ENCODE data around the gene UBE2R2.
"Not testable (repeated sequence)": the region's sequence is repeated elsewhere in the genome, so short reads cannot be mapped to it uniquely, and the experiment has no call there.

UBE2R2 gene

DNA sequence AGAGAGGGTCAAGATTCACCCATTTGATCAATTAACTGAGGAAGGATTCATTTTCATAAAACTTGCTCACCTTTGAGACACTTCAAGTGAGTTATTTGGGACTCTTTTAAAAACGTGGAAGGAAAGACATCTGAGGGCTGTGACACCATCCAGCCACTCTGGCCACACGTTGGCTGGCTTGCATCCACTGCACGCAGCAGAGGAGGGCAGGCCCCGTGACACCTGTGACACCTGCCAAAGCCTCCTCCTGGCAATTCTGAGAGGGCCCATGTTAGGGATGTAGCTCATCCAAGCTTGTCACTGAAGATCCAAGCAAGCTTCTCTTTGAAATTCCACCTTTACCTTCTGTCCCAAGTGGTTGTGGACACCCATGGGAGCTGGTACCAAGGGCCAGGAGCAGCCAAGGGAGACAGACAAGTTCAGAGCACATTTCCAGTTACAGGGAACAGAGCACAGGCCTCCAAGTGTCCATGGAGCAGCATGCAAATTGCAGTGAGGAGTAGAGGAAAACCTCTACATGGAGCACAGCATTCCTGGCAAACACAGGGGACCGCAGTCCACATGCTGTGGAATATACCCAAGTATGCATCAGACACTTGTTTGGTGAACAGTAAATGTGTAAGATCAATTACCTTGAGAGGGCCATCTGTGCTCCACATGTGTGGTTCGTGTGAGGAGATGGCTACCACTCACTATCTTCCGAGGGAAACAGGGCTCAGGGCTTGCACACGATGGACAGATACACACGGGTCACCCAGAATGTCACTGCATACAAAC, 16.8 kb upstream of the UBE2R2 start:
- no peak for DNase-seq

DNA sequence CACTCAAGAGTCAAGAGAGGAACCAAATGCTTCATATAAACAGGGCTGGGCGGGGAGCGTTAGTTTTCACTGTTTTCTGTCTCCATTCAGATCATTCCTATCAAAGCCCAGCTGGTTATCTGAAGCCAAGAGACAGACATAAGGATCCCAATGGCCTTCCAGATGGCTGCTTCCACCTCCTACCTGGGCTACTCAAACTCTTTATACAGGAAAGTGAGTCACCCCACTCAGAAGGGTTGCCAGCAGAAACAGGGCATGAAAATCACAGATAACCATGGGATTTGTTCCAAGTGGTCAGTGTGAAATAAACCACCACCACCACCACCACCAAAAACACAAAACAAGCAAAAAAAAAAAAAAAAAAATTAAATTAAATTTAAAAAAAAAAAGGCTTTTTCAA, 16.1 kb upstream of the UBE2R2 start:
- no peak for DNase-seq

DNA sequence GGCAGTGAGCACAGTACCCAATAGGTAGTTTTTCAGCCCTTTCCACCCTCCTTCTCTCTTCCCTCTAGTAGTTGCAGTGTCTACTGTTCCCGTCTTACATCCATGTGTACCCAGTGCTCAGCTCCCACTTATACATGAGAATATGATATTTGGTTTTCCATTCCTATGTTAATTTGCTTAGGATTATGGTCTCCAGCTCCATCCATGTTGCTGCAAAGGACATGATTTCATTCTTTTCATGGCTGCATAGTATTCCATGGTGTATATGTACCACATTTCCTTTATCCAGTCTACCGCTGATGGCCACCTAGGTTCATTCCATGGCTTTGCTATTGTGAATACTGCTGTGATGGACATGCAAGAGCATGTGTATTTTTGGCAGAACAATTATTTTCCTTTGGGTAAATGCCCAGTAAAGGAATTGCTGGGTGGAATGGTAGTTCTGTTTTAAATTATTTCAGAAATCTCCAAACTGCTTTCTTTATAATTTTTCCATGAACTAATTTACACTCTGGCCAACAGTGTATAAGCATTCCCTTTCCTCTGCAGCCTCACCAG, 14.9 kb upstream of the UBE2R2 start:
- not testable (repeated sequence) for DNase-seq

- not testable (repeated sequence) for DNase-seq
Measured at GRCh38 chr9:33804196-33804595, 12.8 kb upstream of the UBE2R2 start.

DNA sequence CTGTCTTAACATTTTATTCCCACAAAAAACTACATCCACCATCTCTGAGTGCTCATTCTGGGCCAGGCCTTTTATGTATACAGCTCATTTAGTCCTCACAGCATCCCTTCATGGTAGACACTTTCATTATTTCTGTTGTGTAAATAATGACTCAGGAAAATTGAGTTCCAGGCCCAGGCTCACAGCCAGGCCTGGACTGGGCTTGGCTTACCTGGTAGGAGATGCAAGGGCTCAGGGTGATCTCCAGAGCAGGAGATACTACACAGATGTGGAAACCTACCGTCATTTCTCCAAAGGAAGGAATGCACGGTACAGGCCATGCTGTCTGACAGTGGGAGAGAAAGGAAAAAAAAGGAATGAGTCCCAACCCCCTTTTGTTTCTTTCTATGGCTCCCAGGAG, 9.8 kb upstream of the UBE2R2 start:
- not testable (repeated sequence) for DNase-seq

- not testable (repeated sequence) for DNase-seq
Measured at GRCh38 chr9:33808979-33809322, 8.0 kb upstream of the UBE2R2 start.

GRCh38 chr9:33809506-33809905, 7.5 kb upstream of the UBE2R2 start:
- no peak for DNase-seq

- DNase-seq: peak; percentile 82
Measured at GRCh38 chr9:33813712-33814641, 3.0 kb upstream of the UBE2R2 start.

GRCh38 chr9:33815781-33816180, 1.2 kb upstream of the UBE2R2 start:
- no peak for DNase-seq

DNA sequence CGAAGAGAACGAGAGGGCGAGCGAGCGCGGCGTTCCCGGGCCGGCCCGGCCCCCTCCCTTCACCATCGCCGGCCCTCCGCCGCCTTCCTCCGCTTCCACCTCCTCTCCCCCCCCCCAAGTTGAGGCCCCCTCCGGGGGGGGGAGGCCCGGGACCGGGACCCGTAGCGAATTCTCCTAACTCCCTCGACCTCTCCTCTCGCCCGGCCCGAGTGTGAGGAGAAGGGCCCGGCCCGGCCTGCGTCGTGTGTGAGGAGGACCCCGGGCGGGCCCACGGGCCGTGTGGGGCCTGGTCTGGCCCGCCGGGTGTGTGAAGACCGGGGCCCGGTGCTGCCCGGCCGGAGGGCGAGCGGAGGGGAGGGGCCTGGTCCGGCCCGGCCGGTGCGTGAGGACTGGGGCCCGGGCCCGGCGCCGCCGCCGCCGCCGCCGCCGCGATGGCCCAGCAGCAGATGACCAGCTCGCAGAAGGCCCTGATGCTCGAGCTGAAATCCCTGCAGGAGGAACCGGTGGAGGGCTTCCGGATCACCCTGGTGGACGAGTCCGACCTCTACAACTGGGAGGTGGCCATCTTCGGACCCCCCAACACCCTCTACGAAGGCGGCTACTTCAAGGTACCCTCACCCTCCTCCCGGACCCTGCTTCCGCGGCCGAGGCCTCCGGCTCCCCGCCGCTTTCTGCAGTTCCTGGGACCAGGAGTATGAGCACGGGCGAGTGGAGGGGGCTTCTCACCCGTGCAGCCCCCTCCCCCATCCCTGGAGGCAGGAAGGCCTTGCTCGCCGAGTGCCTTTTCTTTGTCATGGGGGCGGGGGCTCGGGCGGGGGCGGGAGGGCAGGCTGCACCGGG, 587 bp downstream of the UBE2R2 start:
- peak; percentile 75 for DNase-seq

DNA sequence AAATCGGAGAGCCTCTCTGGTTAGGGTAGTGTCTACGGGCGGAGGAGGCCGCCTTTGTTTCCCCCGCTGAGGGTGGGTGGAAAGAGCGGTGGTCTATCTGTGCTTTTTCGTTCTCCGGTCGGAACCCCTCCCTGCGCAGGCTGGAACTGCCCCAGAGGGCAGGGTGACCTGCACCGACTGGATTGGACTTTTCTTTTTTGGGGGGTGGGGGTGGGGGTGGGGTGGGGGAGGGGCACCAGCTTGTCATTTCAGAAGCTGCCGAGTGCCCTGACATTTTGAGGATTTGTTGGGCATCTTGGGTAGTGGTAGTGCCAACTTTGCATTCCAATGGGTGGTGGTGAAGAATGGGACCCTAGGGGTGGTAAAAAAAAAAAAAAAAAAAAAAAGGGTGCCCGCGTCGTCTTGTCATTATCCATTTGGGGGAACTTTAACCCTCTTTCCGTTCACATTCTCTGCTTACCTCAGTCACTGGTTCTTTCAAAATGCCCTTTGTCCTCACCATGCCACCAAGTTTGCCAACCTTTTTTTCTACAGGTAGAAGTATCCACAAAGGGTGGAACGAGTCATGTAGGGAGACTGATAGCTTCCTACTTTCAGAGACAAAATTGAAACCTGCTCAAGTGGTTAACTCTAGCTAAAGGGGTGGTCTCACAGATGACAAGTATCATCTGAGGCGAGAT, 1.3 kb downstream of the UBE2R2 start:
- peak; percentile 34 for DNase-seq

GRCh38 chr9:33818847-33819500, 2.0 kb downstream of the UBE2R2 start:
- DNase-seq: peak; percentile 13

DNA sequence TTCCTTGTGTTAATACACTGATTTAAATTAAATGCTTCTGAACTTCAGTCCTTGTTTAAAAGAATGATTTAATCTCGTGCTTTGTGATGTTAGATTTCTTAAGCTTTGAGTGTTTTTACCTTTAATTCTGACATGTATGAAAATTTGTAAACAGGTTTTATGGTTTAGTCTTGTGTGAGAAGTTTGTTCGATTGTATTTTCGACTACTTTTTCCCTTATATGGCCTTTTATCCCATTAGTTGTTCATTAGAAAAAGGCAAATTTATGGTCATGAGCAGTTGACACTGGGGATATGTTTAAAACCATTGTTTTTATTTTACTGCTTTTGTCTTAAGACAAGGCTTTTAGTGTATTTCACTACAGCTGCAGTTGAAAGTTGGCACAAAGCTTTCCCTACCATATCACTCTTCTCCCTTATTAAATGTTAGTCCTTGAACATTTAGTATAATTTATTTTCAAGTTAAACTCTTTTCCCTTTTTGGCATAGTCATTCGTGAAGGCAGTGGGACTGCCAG, 3.3 kb downstream of the UBE2R2 start:
- no peak for DNase-seq

- no peak for DNase-seq
Measured at GRCh38 chr9:33823801-33824200, 6.8 kb downstream of the UBE2R2 start.

- not testable (repeated sequence) for DNase-seq
Measured at GRCh38 chr9:33827285-33827684, 10.3 kb downstream of the UBE2R2 start.

DNA sequence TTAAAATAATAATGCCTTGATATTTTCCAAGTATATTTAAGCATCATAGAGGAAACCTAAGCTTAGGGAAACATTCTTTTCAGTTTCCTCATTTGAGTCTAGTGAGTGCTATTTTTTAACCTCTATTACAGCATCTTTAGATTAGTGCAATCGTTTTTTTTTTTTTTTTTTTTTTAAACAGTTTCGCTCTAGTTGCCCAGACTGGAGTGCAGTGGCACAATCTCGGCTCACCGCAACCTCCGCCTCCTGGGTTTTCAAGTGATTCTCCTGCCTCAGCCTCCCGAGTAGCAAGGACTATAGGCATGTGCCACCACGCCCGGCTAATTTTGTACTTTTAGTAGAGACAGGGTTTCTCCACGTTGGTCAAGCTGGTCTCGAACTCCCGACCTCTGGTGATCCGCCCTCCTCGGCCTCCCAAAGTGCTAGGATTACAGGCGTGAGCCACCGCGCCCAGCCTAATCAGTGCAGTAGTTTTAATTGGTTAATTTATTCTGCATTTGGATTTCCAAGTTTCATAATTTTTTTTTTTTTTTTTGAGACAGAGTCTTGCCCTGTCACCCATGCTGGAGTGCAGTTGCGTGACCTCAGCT, 12.8 kb downstream of the UBE2R2 start:
- DNase-seq: not testable (repeated sequence)

DNA sequence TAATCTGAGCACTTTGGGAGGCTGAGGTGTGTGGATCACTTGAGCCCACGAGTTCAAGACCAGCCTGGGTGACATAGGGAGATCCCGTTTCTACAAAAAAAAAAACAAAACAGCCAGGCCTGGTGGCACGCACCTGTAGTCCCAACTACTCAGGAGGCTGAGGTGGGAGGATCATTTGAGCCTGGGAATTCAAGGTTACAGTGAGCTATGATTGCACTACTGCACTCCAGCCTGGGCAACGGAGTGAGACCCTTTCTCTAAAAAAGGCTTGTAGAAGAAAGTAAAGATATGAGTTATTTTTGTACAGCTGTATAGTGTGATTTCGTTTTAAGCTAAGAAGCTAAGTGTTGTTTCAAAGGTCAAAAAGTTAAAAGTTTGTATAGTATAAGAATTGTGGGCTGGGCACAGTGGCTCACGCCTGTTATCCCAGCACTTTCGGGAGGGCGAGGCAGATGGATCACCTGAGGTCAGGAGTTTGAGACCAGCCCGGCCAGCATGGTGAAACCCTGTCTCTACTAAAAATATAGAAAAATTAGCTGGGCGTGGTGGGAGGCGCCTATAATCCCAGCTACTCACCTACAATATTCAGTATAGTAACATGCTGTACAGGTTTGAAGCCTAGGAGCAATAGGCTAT, 18.8 kb downstream of the UBE2R2 start:
- no peak for DNase-seq

DNA sequence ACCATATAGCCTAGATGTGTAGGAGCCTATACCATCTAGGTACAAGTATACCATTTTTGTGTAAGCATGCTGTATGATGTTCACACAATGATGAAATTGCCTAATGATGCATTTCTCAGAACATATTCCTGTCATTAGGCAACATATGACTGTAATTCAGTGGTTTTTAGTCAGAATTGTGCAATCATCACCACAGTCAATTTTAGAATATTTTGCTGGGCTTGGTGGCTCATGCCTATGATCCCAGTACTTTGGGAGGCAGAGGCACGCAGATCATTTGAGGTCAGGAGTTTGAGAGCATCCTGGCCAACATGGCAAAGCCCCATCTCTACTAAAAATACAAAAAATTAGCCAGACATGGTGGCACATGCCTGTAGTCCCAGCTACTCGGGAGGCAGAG, 19.3 kb downstream of the UBE2R2 start:
- peak; percentile 73 for DNase-seq

- peak; percentile 52 for DNase-seq
Measured at GRCh38 chr9:33837138-33837537, 20.2 kb downstream of the UBE2R2 start.

DNA sequence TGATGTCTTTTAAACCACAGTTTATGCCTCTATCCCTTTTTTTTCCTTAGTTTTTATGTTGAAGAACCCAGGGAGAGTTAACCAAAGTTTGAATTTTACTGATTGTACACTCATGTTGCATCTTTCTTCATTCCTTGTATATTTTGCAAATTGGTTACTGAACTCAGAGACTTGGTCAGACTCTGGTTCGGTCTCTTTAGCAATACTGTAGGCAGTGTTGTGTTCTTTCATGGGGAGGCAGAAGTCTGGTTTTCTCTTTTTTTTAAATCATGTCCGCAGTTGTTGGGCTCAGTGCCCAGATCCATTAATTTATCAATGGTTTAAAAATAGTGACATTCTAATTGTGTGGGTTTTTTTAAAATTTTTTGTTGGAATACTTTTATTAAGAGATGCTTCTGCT, 23.4 kb downstream of the UBE2R2 start:
- DNase-seq: no peak
